Esophagus mucosa (tissue), 1 donor: ENCODE measurements around the gene TNC. TPM values are rescaled to one million over a fixed set of nuclear protein-coding genes. Genes with fewer than 3 reads are reported as not detected.

Experiments
- ATAC-seq: fragments of 200-7000 bp; cut with Tn5 transposase; one replicate; pipeline ENCODE4 v1.9.1; 2020
- total RNA-seq: library from RNA; stranded (reverse); gene quantifications from one replicate; pipeline ENCODE4 v1.2.4, GENCODE V29; 2023
- donor health status: DM: yes; HTN: yes; CAD: no.

Gene TNC
- total RNA-seq, 1 donor from 2014 or later: 56.6 TPM

- no peak for ATAC-seq
Observed at GRCh38 chr9:115043632-115044031, 74.3 kb downstream of the TNC start.

- ATAC-seq: no peak
Observed at GRCh38 chr9:115042781-115043509, 75.0 kb downstream of the TNC start.

DNA sequence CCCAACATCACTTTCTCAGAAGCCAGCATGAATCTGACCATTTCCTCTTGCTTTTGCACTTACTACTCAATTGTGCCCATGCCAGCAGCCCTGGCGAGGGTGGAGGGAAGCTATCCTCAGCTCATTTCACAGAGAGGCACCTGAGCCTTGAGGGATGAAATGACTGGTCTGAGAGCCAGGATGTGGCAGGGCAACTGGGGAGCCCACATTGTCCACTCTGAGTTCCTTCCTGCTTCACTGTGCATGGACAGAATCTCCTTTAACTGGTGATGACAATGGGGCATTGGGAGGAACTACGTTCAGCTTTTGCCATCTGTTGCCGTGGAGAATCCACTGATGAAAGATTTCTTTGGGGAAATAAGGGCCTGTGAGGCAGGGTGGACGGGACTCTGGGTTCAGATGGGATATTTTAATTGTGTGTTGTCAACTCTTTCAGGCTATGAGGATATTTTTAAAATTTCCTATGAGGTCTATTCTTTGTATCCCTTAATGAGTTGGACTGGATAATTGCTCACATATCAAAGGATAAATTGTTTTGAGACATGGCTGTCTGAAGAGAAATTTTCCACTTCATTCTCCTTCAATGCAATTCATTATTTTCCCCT, 78.3 kb downstream of the TNC start:
- ATAC-seq: no peak

- no peak for ATAC-seq
Observed at GRCh38 chr9:115038178-115038577, 79.8 kb downstream of the TNC start.

- ATAC-seq: peak; percentile 76
Observed at GRCh38 chr9:115036691-115037090, 81.3 kb downstream of the TNC start.

DNA sequence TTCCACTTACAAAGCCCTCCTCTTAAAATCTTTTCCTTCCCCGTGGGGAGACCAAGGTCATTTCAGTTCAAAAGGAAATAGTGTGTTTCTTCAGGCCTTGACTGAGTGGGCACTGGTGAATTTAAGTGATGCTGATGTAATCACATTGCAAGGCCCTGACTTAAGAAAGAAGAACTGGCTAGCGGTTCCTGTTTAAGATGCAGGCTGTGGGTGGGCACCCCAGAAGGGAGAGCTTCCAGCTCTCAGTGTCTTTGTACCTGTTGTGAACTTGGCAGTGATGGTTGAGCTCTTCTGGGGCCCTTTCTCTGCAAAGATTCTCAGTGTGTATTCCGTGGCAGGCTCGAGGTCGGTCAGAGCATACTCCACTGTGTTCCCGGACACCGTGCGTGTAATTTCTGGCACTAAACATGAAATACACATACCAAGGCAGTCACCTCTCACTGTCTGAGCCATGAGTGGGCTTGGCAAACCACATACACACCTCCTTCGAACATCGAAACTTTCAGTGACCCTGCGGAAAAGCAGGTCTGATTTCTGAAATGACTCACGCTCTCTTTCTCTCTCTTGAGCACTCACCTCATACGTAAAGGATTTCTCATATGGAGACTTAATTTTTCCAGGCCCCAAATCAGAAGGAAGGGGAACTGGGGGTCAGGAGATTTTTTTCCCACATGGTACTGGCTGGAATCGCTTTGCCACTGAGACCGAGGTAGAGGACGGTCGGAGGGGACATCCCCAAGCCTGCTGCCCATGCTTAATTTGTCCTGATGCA, 81.9 kb downstream of the TNC start:
- ATAC-seq: peak; percentile 64

- no peak for ATAC-seq
Observed at GRCh38 chr9:115034801-115035200, 83.2 kb downstream of the TNC start.

DNA sequence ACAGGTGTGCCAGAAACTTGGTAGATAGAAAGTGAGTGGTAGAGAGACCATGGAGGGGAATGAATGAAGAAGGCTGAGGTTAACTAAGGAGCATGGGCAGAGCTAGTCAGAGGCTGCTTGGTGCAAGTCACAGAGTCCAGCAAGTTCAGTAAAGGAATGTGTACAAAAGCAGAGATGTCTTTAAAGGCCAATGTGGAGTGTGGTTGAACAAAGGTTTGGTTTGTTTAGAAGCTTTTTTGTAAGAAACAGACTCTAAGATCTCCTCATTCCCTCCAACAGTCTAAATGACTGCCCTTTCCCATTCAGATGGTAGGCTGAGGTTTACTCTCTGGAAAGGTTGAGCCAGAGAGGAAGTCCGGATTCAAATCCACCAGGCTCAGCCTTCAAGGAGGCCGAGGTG, 84.2 kb downstream of the TNC start:
- ATAC-seq: no peak

GRCh38 chr9:115032296-115032695, 85.7 kb downstream of the TNC start:
- no peak for ATAC-seq

- no peak for ATAC-seq
Observed at GRCh38 chr9:115030006-115030405, 88.0 kb downstream of the TNC start.

- no peak for ATAC-seq
Observed at GRCh38 chr9:115025721-115026120, 92.2 kb downstream of the TNC start.

GRCh38 chr9:115024925-115025535, 92.9 kb downstream of the TNC start:
- no peak for ATAC-seq

GRCh38 chr9:115022760-115023434, 95.1 kb downstream of the TNC start:
- no peak for ATAC-seq

DNA sequence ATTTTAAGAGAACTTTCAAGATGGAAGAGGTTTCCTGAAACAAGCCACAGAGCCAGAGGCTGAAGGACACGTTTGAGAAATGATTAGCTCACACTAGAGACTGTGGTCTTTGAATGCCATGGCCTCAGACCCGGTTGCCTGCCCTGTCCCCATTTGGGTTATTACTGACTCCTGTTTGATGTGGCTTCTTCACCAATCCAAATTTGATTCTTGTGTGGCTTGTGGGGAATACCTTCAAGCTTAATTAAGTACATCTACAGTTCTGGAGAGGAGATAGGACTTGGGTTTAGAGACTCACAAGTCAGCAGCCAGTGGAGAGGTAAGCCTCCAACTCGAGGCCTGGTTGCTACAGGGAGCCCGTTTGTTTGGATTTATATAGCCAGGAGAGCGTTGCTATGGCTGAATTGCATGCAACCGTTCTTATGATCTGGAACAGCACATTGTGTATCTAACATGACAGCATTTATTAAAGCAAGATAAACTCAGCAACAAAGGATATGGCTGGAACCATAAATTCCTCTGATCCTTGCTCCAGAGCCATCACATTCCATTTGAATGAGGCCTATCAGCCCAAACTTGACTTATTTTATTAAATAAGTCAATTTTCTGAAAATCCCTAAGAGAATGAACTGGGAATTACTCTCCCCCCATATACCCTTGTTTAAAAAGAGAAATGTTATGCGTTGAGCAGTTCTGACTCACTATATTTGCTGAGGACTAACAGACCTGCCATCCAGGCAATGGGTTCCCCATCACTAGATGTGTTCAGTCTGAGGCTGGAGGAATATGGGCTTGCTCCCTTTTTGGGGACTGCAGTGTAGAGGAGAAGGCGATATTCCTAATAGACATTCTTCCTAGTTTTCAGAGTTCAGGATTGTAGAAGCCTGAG, 99.2 kb downstream of the TNC start:
- ATAC-seq: no peak

DNA sequence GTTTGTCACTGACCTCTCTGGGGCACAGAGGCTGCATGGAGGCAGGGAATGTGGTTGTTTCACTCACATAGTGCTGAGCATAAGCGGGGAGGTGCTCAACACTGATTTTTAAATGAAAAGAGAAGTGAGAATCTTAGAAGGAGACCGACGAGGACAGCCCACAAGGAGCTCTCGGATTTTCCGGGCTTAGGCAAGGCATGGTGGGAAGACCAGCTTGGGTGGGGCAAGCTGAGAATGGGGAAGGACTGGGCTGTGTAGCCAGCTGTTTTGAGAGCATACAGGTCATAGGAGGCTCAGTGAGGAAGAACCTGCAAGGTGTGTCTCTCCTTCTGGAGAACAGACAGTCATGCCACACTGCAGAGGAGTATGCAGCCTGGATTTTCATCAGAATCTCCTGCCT, 101.6 kb downstream of the TNC start:
- ATAC-seq: peak; percentile 84

GRCh38 chr9:115015018-115015635, 102.8 kb downstream of the TNC start:
- peak; percentile 58 for ATAC-seq

DNA sequence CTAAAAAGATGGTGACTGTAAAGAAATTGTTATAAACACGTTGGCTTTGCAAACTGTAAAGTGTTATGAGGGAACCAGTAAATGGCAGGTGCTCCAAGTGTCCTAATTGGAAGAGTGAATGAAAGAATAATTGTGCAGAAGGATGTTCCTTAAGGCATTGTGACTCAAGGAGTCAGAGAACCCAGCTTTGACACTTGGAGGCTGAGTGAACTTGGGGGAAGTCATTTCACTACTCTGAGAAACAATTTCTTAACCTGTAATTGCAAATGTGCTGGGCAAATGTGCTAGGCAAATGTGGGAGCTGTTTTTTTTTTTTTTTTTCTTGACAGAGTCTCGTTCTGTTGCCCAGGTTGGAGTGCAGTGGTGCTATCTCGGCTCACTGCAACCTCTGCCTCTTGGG, 103.5 kb downstream of the TNC start:
- no peak for ATAC-seq

- ATAC-seq: peak; percentile 70
Observed at GRCh38 chr9:115013998-115014397, 104.0 kb downstream of the TNC start.

DNA sequence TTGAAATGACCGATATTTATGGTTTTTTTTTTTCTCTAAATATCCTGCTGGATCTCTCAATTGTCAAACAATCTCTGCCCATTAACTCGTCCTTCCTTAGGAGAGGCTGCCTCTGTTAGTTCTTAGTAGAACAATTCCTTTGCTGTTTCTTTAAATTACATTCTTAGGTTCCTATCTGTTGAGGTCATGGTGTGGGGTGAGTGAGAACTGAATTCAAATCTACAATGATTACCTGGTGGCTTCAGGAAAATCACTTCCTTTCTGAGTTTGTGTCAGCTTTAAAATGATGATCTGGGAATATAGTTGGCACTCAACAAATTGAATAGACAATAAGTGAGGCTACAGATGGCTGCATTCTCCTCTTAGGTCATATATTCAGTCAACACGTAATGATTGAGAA, 105.5 kb downstream of the TNC start:
- no peak for ATAC-seq

DNA sequence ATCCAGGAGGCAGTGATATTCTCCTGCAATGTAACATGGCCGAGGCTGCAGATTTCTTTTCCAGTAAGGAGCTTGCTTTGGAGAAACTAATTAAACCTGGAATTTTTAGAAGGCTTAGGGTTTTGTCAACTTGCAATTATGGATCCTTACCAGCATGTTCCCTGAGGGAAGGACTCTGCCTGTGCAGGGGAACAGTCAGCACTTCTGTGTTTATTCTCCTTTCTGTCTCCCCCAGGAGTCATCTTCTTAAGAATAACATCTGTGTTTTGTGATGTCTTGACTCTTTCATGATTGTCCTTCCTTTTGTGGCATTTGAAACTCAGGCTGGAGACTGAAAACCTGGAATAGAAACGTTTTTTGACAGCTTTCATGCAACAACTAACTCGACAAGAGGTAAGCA, 107.1 kb downstream of the TNC start:
- ATAC-seq: no peak
